Smooth muscle cell (in vitro differentiated cells): ENCODE measurements around the gene DSCAM. TPM values are rescaled to one million over a fixed set of nuclear protein-coding genes. Genes with fewer than 3 reads are reported as not detected.

Experiments
- DNase-seq: peaks from one replicate; lab custom pipeline; 2025; ENCODE audit not compliant: unreplicated experiment; lab: John Stamatoyannopoulos, UW
- H2AFZ ChIP-seq: fragments of 200-600 bp; sonication (generic); 2 replicates; pipeline ENCODE4 v1.6.0; 2016; ENCODE audit warnings: antibody characterized with exemption, low read depth, mild to moderate bottlenecking
- H3F3A ChIP-seq: fragments of 200-600 bp; sonication (generic); 2 replicates; pipeline ENCODE4 v1.6.0; 2017; ENCODE audit warnings: antibody characterized with exemption, low read depth
- H3K27ac ChIP-seq: fragments of 200-600 bp; sonication (generic); 2 replicates; pipeline ENCODE4 v1.5.1; 2016; ENCODE audit warnings: low read depth, mild to moderate bottlenecking
- H3K27me3 ChIP-seq: fragments of 200-600 bp; sonication (generic); 2 replicates; pipeline ENCODE4 v1.6.1; 2016; ENCODE audit warnings: low read depth, mild to moderate bottlenecking
- H3K36me3 ChIP-seq: fragments of 200-600 bp; sonication (generic); 2 replicates; pipeline ENCODE4 v1.5.1; 2016; ENCODE audit warnings: low read depth
- H3K4me1 ChIP-seq: fragments of 200-600 bp; sonication (generic); 2 replicates; pipeline ENCODE4 v1.5.1; 2016; ENCODE audit warnings: low read depth
- H3K4me2 ChIP-seq: fragments of 200-600 bp; sonication (generic); 2 replicates; pipeline ENCODE4 v1.6.0; 2016; ENCODE audit warnings: mild to moderate bottlenecking
- H3K4me3 ChIP-seq: fragments of 200-600 bp; sonication (generic); 2 replicates; pipeline ENCODE4 v1.5.1; 2016; ENCODE audit warnings: mild to moderate bottlenecking
- H3K79me2 ChIP-seq: fragments of 200-600 bp; sonication (generic); 2 replicates; pipeline ENCODE4 v1.6.0; 2016; ENCODE audit warnings: low read depth, mild to moderate bottlenecking
- H3K9ac ChIP-seq: fragments of 200-600 bp; sonication (generic); 2 replicates; pipeline ENCODE4 v1.6.0; 2016; ENCODE audit warnings: low read depth
- H3K9me3 ChIP-seq: fragments of 200-600 bp; sonication (generic); replicated peaks from 2 replicates; pipeline ENCODE4 v1.5.1; 2016; ENCODE audit warnings: low read depth
- H4K20me1 ChIP-seq: fragments of 200-600 bp; sonication (generic); 2 replicates; pipeline ENCODE4 v1.6.0; 2016; ENCODE audit warnings: low read depth
- WGBS: methylation state at CpG from one replicate; pipeline ENCODE4 v1.1.7; 2016; ENCODE audit warnings: low lambda C conversion rate; 5-methylcytosine and 5-hydroxymethylcytosine counted together
- polyA plus RNA-seq: library from polyadenylated mRNA; unstranded; fragments of >200 nt; fragmentation: Nextera tagmentation; extraction: Ambion mirVana; gene quantifications from 2 replicates; pipeline ENCODE4 v1.2.1, GENCODE V29; 2016
- total RNA-seq: library from RNA; depleted of rRNA; stranded (reverse); fragments of >200 nt; gene quantifications from 2 replicates; pipeline ENCODE4 v1.2.3, GENCODE V29; 2014
- TF ChIP-seq, protein P1 (sequence below): fragments of 200-600 bp; sonication (generic); IDR thresholded peaks from 2 replicates; pipeline ENCODE4 v1.5.1; 2017; ENCODE audit warnings: borderline replicate concordance, mild to moderate bottlenecking, antibody characterized with exemption; ENCODE audit not compliant: insufficient read depth, poor library complexity, severe bottlenecking

DSCAM gene
- total and polyA plus RNA-seq, 2 experiments from 2014 or later = not detected

DNA sequence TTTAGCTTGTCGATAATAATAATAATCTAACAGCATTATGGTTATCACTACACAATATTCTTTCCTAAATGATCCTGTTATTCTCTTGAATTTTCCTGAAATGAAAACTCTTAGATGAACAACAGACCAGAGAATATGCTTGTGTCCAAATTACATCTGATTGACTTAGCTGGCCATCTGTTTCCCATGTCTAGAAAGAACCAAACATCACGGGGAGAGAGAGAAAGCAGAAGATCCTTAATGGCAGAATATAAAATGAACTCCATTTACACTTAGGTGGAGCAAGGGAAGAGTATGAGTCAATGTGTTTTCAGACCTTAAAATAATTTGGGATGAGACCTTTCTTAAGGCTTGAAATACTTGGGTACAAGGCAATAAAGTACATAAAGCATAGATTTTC, 162.2 kb downstream of the DSCAM start:
- Histone ChIP-seq H3K79me2 (no peaks in the 10 kb centered on the region), H3K27ac (no peak overlapping the region), H3F3A (no peaks in the 10 kb centered on the region), H3K27me3 (no peaks in the 10 kb centered on the region), H2AFZ (no peak overlapping the region), H3K4me3 (no peak overlapping the region), H4K20me1 (no peaks in the 10 kb centered on the region), H3K4me2 (no peak overlapping the region), H3K4me1 (peaks cover 12% of the 10 kb centered on the region), H3K36me3 (no peaks in the 10 kb centered on the region), H3K9me3 (no peaks in the 10 kb centered on the region), H3K9ac (no peak overlapping the region)
- DNase-seq = no peak
- TF ChIP-seq, protein P1, sequence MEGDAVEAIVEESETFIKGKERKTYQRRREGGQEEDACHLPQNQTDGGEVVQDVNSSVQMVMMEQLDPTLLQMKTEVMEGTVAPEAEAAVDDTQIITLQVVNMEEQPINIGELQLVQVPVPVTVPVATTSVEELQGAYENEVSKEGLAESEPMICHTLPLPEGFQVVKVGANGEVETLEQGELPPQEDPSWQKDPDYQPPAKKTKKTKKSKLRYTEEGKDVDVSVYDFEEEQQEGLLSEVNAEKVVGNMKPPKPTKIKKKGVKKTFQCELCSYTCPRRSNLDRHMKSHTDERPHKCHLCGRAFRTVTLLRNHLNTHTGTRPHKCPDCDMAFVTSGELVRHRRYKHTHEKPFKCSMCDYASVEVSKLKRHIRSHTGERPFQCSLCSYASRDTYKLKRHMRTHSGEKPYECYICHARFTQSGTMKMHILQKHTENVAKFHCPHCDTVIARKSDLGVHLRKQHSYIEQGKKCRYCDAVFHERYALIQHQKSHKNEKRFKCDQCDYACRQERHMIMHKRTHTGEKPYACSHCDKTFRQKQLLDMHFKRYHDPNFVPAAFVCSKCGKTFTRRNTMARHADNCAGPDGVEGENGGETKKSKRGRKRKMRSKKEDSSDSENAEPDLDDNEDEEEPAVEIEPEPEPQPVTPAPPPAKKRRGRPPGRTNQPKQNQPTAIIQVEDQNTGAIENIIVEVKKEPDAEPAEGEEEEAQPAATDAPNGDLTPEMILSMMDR = no peak
- 86% methylated on average over 2 of the region's 2 CpGs for WGBS

DNA sequence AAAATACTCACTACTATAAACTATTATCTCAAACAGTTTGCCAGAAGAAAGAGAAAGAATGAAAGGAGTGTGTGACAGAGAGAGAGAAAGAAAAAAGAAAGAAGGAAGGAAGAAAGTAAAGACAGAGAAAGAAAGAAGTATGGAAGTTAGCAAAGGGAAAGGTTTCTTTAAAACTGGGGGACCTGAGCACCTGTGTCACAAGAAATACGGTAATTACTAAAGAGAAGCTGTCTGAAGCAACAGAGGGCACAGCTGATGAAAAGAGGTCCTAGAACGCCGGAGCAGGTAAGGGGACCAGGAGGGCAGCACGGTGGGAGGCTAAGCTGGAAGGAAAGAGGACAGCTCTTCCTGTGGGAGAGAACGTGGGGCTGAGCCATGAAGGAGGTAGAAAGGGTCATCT, 163.6 kb downstream of the DSCAM start:
- no peak overlapping the region for H3K27ac ChIP-seq
- H3K4me2 ChIP-seq = no peak overlapping the region
- H3K4me1 ChIP-seq = peaks cover 12% of the 10 kb centered on the region
- H3K36me3 ChIP-seq = no peaks in the 10 kb centered on the region
- 91% methylated on average over 5 of the region's 5 CpGs for WGBS
- no peak overlapping the region for H3K4me3 ChIP-seq
- H3K79me2 ChIP-seq = no peaks in the 10 kb centered on the region
- TF ChIP-seq, protein P1 = no peak
- DNase-seq = no peak
- no peak overlapping the region for H2AFZ ChIP-seq
- H4K20me1 ChIP-seq = no peaks in the 10 kb centered on the region
- H3K27me3 ChIP-seq = no peaks in the 10 kb centered on the region
- no peak overlapping the region for H3K9ac ChIP-seq
- no peaks in the 10 kb centered on the region for H3F3A ChIP-seq
- no peaks in the 10 kb centered on the region for H3K9me3 ChIP-seq

DNA sequence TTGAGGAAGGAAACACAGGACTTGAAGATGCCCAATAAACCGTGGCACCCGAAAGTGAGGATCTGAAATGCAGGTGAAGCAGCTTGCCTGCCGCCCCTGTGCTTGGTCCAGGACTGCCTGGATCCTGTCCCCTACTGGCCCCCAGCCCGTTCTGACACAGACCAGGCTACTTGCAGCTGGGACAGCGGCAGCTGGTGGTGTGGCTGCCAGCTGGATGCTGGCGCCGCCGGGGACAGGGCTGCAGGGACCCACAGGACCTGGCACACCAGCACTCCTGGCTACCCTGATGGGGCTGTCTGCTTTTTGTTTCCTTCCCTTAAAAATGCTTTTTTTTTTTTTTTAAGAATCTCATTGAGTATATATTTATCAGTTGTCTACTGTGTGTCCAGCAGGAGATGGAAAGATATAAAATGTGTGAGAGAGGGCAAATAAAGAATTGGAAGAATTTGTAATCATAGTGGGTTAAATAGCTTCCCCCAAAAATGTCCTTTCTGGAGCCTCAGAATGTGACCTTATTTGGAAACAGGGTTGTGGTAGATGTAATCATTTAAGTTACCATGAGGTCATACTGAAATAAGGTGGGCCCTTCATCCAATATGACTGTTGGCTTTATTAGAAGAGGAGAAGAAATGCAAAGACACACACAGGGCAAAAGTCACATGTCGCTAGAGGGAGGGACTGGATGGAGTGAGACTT, 165.6 kb downstream of the DSCAM start:
- peaks cover 2% of the 10 kb centered on the region for H3K4me1 ChIP-seq
- H4K20me1 ChIP-seq = no peaks in the 10 kb centered on the region
- no peak overlapping the region for H3K27ac ChIP-seq
- H3K4me2 ChIP-seq = no peak overlapping the region
- no peaks in the 10 kb centered on the region for H3F3A ChIP-seq
- H3K36me3 ChIP-seq = no peaks in the 10 kb centered on the region
- H3K27me3 ChIP-seq = no peaks in the 10 kb centered on the region
- H3K79me2 ChIP-seq = no peaks in the 10 kb centered on the region
- H3K9me3 ChIP-seq = no peaks in the 10 kb centered on the region
- no peak overlapping the region for H3K9ac ChIP-seq
- H3K4me3 ChIP-seq = no peak overlapping the region
- 83% methylated on average over 9 of the region's 9 CpGs for whole genome bisulfite sequencing
- TF ChIP-seq, protein P1 = no peak
- H2AFZ ChIP-seq = no peak overlapping the region
- no peak for DNase-seq

DNA sequence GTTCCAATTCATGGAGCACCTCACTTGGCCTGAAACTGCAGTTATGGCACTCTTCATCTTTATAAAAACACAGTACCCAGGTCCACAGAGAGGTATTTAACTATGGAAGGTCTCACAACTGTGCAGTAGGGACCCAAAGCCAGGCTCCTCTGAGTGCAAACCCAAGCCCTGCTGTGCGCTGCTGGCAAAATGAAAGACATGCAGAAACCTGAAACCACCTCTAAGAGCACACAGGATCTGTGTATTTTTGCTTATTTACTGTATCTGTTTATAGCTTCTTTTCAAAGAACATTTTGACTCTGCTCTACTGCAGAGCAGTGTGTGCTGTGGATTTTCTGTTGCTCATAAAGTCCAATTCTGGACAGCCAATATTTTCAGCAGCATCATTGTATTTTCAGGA, 166.6 kb downstream of the DSCAM start:
- no peak overlapping the region for H2AFZ ChIP-seq
- TF ChIP-seq, protein P1 = no peak
- H3K36me3 ChIP-seq = no peaks in the 10 kb centered on the region
- DNase-seq = no peak
- H3K4me3 ChIP-seq = no peak overlapping the region
- no peak overlapping the region for H3K27ac ChIP-seq
- 92% methylated on average over 1 of the region's 1 CpG for WGBS
- H3K9me3 ChIP-seq = no peaks in the 10 kb centered on the region
- H4K20me1 ChIP-seq = no peaks in the 10 kb centered on the region
- H3K9ac ChIP-seq = no peak overlapping the region
- H3K27me3 ChIP-seq = no peaks in the 10 kb centered on the region
- no peaks in the 10 kb centered on the region for H3K4me1 ChIP-seq
- H3K79me2 ChIP-seq = no peaks in the 10 kb centered on the region
- H3K4me2 ChIP-seq = no peak overlapping the region
- H3F3A ChIP-seq = no peaks in the 10 kb centered on the region
